ENCODE results near the gene KRT79.

GRCh38 chr12:52811191-52812072, 22.7 kb downstream of the KRT79 start:
- TF ChIP-seq CTCF (IDR thresholded peaks at IDR 0.05) (no peak), POLR2A (IDR thresholded peaks at IDR 0.05) (no peak)
